ENCODE measurements around the gene STYXL2.

Gene STYXL2

DNA sequence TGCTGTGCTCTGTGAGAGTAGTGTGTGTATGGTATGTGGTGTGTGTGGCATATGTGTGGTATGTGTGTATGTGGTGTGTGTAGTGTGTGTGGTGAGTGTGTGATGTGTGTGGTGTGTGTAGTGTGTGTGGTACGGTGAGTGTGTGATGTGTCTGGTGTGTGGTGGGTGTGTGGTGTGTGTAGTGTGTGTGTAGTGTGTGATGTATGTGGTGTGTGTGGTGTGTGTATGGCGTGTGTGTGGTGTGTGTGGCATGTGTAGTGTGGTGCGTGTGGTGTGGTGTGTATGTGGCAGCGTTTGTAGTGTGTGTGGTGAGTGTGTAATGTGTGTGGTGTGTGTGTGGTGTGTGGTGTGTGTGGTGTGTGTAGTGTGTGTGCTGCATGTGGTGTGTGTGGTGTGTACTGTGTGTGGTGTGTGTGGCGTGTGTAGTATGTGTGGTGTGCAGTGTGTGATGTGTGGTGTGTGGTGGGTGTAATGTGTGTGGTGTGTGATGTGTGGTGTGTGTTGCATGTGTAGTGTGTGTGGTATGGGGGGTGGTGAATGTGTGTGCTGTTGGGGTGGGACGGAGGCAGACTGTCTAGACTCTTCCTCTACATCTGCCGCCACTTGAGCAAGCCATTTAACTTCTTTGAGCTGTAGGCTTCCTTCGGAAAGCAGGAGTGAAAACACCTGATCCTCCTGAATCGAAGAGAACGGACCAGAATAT is 37.2 kb upstream of the STYXL2 start (continued):
- TF ChIP-seq, protein P1, sequence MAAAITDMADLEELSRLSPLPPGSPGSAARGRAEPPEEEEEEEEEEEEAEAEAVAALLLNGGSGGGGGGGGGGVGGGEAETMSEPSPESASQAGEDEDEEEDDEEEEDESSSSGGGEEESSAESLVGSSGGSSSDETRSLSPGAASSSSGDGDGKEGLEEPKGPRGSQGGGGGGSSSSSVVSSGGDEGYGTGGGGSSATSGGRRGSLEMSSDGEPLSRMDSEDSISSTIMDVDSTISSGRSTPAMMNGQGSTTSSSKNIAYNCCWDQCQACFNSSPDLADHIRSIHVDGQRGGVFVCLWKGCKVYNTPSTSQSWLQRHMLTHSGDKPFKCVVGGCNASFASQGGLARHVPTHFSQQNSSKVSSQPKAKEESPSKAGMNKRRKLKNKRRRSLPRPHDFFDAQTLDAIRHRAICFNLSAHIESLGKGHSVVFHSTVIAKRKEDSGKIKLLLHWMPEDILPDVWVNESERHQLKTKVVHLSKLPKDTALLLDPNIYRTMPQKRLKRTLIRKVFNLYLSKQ (tag by site-specific recombination; IDR thresholded peaks at IDR 0.05; ENCODE audit: borderline replicate concordance), result no peak
- TF ChIP-seq ZFHX2 (tag by site-specific recombination; conservative IDR thresholded peaks at IDR 0.05) (no peak), ZNF202 (tag by site-specific recombination; IDR thresholded peaks at IDR 0.05; ENCODE audit: borderline replicate concordance) (0 out of 2 replicates have a peak, but pooled peaks have one; percentile 43), MYNN (tag by site-specific recombination; IDR thresholded peaks at IDR 0.05; ENCODE audit: borderline replicate concordance) (peak; percentile 43; the same call in 1 of the 2 replicates), ZNF341 (tag by site-specific recombination; IDR thresholded peaks at IDR 0.05; ENCODE audit: low read depth) (no peak), ZNF610 (tag by site-specific recombination; IDR thresholded peaks at IDR 0.05; ENCODE audit: borderline replicate concordance) (no peak), ZNF146 (tag by site-specific recombination; IDR thresholded peaks at IDR 0.05) (0 out of 2 replicates have a peak, but pooled peaks have one; percentile 27), ZBTB20 (tag by site-specific recombination; IDR thresholded peaks at IDR 0.05) (peak; percentile 56; the same call in 1 of the 2 replicates), CTCF (tag by site-specific recombination; IDR thresholded peaks at IDR 0.05) (no peak), ZNF169 (tag by site-specific recombination; IDR thresholded peaks at IDR 0.05) (no peak), ZNF488 (tag by site-specific recombination; IDR thresholded peaks at IDR 0.05) (peak; percentile 67; the same call in 1 of the 2 replicates), ZNF792 (tag by site-specific recombination; IDR thresholded peaks at IDR 0.05) (0 out of 2 replicates have a peak, but pooled peaks have one; percentile 48), ELK4 (IDR thresholded peaks at IDR 0.05; ENCODE audit: borderline replicate concordance, low read depth, low read length) (no peak), ZNF138 (tag by site-specific recombination; IDR thresholded peaks at IDR 0.05; ENCODE audit: borderline replicate concordance) (no peak; the same call in 1 of the 2 replicates), ZBTB48 (tag by site-specific recombination; IDR thresholded peaks at IDR 0.05) (no peak), ZNF274 (IDR thresholded peaks at IDR 0.05; ENCODE audit: low read length) (no peak), ZNF274 (tag by site-specific recombination; IDR thresholded peaks at IDR 0.05; ENCODE audit: borderline replicate concordance) (no peak), FEZF1 (tag by site-specific recombination; IDR thresholded peaks at IDR 0.05) (no peak)
- TF ChIP-seq, protein P2, sequence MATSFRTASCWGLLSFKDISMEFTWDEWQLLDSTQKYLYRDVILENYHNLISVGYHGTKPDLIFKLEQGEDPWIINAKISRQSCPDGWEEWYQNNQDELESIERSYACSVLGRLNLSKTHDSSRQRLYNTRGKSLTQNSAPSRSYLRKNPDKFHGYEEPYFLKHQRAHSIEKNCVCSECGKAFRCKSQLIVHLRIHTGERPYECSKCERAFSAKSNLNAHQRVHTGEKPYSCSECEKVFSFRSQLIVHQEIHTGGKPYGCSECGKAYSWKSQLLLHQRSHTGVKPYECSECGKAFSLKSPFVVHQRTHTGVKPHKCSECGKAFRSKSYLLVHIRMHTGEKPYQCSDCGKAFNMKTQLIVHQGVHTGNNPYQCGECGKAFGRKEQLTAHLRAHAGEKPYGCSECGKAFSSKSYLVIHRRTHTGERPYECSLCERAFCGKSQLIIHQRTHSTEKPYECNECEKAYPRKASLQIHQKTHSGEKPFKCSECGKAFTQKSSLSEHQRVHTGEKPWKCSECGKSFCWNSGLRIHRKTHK (tag by site-specific recombination; IDR thresholded peaks at IDR 0.05), result no peak
- TF ChIP-seq, protein P3, sequence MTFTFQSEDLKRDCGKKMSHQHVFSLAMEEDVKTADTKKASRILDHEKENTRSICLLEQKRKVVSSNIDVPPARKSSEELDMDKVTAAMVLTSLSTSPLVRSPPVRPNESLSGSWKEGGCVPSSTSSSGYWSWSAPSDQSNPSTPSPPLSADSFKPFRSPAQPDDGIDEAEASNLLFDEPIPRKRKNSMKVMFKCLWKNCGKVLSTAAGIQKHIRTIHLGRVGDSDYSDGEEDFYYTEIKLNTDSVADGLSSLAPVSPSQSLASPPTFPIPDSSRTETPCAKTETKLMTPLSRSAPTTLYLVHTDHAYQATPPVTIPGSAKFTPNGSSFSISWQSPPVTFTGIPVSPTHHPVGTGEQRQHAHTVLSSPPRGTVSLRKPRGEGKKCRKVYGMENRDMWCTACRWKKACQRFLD (tag by site-specific recombination; IDR thresholded peaks at IDR 0.05), result no peak
- TF ChIP-seq, protein P4, sequence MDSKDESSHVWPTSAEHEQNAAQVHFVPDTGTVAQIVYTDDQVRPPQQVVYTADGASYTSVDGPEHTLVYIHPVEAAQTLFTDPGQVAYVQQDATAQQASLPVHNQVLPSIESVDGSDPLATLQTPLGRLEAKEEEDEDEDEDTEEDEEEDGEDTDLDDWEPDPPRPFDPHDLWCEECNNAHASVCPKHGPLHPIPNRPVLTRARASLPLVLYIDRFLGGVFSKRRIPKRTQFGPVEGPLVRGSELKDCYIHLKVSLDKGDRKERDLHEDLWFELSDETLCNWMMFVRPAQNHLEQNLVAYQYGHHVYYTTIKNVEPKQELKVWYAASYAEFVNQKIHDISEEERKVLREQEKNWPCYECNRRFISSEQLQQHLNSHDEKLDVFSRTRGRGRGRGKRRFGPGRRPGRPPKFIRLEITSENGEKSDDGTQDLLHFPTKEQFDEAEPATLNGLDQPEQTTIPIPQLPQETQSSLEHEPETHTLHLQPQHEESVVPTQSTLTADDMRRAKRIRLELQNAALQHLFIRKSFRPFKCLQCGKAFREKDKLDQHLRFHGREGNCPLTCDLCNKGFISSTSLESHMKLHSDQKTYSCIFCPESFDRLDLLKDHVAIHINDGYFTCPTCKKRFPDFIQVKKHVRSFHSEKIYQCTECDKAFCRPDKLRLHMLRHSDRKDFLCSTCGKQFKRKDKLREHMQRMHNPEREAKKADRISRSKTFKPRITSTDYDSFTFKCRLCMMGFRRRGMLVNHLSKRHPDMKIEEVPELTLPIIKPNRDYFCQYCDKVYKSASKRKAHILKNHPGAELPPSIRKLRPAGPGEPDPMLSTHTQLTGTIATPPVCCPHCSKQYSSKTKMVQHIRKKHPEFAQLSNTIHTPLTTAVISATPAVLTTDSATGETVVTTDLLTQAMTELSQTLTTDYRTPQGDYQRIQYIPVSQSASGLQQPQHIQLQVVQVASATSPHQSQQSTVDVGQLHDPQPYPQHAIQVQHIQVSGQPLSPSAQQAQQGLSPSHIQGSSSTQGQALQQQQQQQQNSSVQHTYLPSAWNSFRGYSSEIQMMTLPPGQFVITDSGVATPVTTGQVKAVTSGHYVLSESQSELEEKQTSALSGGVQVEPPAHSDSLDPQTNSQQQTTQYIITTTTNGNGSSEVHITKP (tag by site-specific recombination; IDR thresholded peaks at IDR 0.05), result no peak
